HG03135 (cell line): ENCODE data around the gene GPR158.

Experiments
- ATAC-seq: cut with Tn5 transposase; IDR thresholded peaks from one replicate; pipeline ENCODE4 v1.9.1; 2021; ENCODE audit warnings: mild to moderate bottlenecking, moderate library complexity; ENCODE audit not compliant: unreplicated experiment

GPR158 gene

GRCh38 chr10:25191162-25191895 is 16.5 kb downstream of the GPR158 start:
- ATAC-seq: no peak

DNA sequence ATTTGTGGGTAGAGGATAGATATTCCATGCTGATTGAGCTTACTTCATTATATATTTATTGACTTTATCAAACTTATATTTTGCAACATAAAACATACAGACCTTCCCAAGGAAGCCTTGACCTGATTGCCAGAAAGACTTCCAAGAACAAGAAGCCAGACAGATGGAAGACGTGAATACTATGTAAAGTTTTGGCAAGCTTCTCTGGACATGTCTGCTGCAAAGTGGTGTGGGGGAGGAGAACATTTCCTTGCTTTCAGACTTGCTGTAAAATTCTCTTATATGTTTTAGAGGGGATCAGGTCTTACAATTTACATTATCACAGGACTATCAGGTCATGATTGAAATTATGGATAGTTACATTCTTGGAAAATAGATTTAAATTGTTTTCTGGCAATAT is 23.4 kb downstream of the GPR158 start:
- no peak for ATAC-seq

GRCh38 chr10:25206693-25207414 is 32.1 kb downstream of the GPR158 start:
- ATAC-seq: no peak

DNA sequence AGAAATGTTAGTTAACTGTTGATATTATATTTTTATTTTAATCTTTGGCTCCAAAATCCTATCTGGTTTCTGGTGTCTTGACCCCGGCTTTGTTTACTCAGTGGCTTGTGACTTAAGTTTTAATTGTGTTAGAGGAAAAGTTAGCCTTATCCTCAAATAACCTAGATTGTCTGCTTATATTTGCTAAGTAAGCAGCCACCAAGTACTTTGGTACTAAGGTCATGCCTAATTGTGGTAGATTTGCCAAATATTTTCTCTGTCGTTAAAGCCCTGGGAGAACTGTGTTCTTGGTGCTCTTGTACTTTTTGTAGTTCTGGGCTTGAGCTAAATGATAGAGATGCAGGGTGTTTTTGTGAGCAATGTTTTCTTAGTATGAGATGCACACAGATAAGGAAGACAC is 34.8 kb downstream of the GPR158 start:
- ATAC-seq: no peak

DNA sequence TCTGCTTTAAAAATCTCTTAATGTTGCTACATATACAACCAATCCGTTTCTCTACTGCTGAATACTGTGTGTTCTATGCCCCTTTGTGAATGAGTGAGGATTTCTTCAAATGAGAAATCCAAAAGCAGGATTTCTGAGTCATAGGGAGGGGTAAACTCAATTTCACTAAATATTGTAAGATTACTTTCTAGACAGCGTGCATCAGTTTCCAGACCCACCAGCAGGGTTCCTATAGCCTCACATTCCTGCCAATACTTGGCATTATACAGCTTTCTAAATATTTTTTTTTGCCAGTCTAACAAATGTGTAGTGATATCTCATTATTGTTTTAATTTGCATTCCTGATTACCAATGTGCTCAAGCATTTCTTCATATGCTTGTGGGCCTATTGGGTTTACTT is 35.5 kb downstream of the GPR158 start:
- ATAC-seq: no peak

DNA sequence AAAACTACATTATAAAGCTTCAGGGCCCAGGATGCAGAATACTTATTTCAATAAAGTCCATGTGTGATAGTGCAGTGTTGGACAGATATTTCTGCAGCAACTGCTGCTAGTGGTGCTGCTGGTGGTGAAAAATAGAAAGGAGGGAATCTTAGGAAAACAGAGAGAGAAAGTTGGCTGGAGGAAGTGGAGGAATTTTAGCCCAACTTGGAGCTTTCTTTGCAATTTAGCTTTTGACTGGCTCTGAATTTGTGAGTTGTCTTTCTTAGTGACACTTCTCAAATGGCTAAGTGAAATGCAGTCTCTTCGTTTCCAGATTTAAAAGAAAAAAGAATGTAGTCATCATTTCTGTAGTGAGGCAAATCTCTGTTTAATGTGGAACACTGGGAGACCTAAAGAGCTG is 45.4 kb downstream of the GPR158 start:
- no peak for ATAC-seq

GRCh38 chr10:25222085-25222660 is 47.4 kb downstream of the GPR158 start:
- ATAC-seq: no peak

- no peak for ATAC-seq
These were observed 52.2 kb downstream of the GPR158 start for GRCh38 chr10:25226775-25227682.

GRCh38 chr10:25231751-25232150 is 57.0 kb downstream of the GPR158 start:
- ATAC-seq: no peak

GRCh38 chr10:25232204-25232603 is 57.4 kb downstream of the GPR158 start:
- no peak for ATAC-seq

DNA sequence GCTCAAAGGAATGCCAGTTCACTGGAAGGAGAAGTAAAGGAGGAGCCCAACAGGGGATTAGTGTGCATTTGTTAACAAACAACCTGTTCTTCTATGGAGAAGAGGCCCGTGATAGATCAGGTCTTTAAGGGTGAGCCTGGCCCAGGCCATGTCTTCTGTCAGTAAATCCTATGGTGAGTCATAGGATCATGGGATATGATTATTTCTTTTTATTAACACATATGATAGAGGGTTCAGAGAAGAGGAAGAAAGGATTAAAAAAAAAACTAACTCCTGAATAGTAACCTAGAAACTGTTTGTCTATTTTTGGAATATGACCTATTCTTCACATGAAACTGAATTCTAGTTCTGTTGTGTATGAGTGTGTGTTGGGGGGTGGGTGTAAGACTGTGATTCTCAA is 70.4 kb downstream of the GPR158 start:
- ATAC-seq: no peak

DNA sequence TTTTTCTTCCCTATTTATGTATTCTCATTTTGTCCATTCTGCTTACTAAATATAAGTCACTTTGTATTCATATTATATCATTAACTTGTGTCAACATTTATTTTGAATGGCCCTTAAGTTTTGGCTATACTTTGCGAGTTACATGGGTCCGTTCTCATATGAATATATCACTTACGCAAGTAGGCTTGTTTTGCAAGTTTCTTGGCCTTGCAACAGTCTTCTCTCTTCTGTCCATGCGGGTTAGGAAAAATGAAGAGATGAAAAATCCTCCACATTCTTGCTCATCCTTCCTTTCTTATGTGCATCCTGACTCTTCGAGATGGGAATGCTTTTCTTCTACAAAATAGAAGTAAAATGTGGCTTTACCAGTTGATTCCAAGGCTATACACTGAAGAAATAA is 82.8 kb downstream of the GPR158 start:
- no peak for ATAC-seq

GRCh38 chr10:25261110-25261509 is 86.3 kb downstream of the GPR158 start:
- no peak for ATAC-seq

GRCh38 chr10:25261558-25261957 is 86.8 kb downstream of the GPR158 start:
- ATAC-seq: no peak

DNA sequence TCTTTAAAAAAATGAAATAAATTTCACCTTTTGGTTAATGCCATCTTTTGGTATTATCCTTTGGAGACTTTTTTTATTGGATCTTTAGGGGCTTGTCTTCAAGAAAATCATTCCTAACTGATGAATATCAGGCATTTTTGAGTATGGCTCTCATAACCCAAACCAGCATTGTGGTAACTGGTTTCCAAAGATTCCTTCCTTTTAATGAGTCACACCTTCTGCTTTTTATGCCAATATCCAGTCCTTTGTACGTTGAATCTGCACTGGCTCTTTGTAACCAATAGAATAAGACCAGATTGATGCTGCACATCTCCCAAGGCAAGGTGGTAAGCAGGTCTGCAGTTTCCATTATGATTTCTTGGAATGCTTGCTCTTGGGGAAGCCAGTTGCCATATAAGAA is 89.1 kb downstream of the GPR158 start:
- ATAC-seq: no peak

GRCh38 chr10:25278180-25278579 is 103.4 kb downstream of the GPR158 start:
- ATAC-seq: no peak

GRCh38 chr10:25280076-25280475 is 105.3 kb downstream of the GPR158 start:
- no peak for ATAC-seq

DNA sequence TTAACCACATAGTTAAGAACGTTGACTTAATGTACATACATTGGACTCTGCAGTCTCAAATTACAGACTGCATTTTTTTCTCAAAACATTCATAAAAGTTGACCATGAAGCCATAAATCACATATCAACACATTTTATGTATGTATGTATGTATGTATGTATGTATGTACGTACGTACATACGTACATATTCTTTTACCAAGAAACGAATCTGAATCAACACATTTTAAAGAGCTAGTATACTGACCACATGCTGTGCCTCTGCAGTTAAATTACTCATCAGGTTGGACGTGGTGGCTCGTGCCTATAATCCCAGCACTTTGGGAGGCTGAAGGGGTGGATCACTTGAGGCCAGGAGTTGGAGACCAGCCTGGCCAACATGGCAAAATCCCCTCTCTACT is 105.8 kb downstream of the GPR158 start:
- ATAC-seq: no peak

GRCh38 chr10:25285809-25286208 is 111.0 kb downstream of the GPR158 start:
- ATAC-seq: no peak

- ATAC-seq: no peak
These were observed 113.4 kb downstream of the GPR158 start for GRCh38 chr10:25288181-25288580.
